ENCODE results near the gene TNFRSF11A.

Gene TNFRSF11A

DNA sequence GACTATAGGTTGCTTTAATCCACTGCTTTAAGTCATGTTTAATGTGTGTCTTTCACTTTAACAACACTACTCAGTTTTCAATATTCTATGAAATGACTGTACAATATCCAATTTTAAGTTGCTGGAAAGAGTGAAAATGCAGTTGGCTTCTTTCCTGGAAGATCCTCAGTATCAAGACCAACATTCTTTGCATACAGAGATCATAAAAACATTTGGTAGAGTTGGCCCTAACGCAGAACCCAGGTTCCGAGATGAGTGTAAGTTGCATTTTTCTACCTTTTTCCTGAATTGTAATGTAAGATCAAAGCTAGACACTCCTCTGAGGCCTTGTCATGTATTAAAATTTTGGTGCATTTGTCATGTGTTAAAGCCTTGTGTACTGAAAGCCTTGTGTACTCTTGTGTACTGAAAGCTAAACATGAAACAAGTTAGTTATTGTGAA, 42.9 kb upstream of the TNFRSF11A start:
- in situ Hi-C loops (cut with HindIII; ENCODE audit: low sequenced_read_pairs) = no loop called here
- TF ChIP-seq, protein P1, sequence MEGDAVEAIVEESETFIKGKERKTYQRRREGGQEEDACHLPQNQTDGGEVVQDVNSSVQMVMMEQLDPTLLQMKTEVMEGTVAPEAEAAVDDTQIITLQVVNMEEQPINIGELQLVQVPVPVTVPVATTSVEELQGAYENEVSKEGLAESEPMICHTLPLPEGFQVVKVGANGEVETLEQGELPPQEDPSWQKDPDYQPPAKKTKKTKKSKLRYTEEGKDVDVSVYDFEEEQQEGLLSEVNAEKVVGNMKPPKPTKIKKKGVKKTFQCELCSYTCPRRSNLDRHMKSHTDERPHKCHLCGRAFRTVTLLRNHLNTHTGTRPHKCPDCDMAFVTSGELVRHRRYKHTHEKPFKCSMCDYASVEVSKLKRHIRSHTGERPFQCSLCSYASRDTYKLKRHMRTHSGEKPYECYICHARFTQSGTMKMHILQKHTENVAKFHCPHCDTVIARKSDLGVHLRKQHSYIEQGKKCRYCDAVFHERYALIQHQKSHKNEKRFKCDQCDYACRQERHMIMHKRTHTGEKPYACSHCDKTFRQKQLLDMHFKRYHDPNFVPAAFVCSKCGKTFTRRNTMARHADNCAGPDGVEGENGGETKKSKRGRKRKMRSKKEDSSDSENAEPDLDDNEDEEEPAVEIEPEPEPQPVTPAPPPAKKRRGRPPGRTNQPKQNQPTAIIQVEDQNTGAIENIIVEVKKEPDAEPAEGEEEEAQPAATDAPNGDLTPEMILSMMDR (IDR thresholded peaks at IDR 0.05; ENCODE audit: low read depth, low read length) = no peak
- H3K4me3 ChIP-seq (ENCODE audit: low read depth, low read length) = no peak overlapping the region
- peak; percentile 81 for DNase-seq (ENCODE audit: low read depth, low spot score)

DNA sequence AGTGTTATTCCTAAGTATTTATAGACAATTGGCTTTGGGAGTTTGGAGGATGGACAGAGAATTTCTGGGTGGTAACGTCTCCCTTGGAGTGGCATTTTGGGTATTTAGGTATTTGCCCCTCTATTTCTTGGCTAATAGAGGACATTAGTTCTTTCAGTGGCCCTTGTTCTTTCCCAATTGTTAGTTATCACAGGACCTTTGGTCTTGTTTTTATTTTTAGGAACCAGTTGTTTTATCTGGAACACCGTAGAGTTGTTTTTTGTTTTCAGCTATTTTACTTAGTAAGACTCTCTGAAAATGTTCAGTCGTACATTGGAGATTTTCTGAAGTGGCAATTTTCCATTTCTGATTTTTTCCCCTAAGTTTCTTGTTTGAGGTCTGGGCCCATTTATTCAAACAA, 40.5 kb upstream of the TNFRSF11A start:
- TF ChIP-seq, protein P1 (IDR thresholded peaks at IDR 0.05; ENCODE audit: low read depth, low read length) = no peak
- in situ Hi-C loops (cut with HindIII; ENCODE audit: low sequenced_read_pairs) = no loop called here
- no peak overlapping the region for H3K4me3 ChIP-seq (ENCODE audit: low read depth, low read length)
- no peak for DNase-seq (ENCODE audit: low read depth, low spot score)

DNA sequence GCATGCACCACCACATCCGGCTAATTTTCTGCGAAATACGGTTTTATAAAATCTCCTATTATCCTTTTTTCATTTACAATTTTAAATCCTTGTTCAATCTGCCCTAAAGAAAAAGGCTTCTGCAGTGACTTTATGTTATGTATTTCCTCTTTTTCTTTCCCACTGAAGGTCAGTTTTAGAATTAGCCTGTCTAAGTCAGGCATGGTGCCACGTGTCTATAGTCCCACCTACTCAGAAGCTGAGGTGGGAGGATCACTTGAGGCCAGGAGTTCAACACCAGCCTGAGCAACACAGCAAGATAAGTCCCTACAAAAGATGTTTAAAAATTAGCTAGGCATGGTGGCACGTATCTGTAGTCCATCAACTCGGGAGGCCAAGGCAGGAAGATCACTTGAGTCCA, 39.8 kb upstream of the TNFRSF11A start:
- H3K4me3 ChIP-seq (ENCODE audit: low read depth, low read length) = no peak overlapping the region
- in situ Hi-C loops (cut with HindIII; ENCODE audit: low sequenced_read_pairs) = no loop called here
- TF ChIP-seq, protein P1 (IDR thresholded peaks at IDR 0.05; ENCODE audit: low read depth, low read length) = no peak
- DNase-seq (ENCODE audit: low read depth, low spot score) = no peak

DNA sequence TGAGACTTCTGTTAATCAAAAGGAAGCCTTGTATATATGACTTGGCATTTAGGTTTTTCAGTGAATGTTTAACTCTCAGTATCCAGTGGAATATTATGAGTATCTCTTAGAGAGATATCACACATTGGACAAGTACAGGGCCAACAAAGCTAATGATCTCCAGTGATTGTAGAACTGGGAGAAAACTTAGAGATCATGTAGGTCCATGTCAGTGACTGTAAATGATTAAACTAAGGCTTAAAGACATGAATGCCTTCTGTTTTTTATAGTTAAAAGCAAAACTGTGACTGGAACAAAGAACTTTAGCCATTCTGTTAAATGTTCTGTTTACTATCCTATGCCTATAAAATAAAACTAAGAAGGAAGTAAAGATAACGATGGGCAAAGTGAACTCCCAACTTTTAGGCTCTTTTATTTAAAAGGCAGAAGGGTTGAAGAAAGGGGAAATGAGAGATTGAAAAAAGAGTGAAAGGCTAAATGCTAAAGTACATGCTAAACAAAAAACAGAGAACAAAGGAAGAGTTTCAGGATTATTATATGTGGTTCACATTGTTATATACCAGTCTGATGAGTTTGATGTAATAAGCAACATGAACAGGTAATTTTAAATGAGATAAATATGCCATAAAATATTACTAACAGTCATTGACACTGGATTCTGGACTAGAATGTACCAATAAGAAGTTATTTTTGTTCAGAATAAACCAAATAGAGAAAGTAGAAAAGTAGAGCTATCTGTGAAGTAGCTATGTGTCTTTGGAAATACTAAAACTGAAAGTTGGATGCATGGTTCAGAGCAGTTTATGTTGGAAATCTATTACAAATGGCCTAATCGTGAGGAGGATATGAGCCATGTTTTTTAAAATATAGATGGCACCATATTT, 37.1 kb upstream of the TNFRSF11A start:
- in situ Hi-C loops (cut with HindIII; ENCODE audit: low sequenced_read_pairs) = no loop called here
- H3K4me3 ChIP-seq (ENCODE audit: low read depth, low read length) = no peak overlapping the region
- TF ChIP-seq, protein P1 (IDR thresholded peaks at IDR 0.05; ENCODE audit: low read depth, low read length) = no peak
- no peak for DNase-seq (ENCODE audit: low read depth, low spot score)

DNA sequence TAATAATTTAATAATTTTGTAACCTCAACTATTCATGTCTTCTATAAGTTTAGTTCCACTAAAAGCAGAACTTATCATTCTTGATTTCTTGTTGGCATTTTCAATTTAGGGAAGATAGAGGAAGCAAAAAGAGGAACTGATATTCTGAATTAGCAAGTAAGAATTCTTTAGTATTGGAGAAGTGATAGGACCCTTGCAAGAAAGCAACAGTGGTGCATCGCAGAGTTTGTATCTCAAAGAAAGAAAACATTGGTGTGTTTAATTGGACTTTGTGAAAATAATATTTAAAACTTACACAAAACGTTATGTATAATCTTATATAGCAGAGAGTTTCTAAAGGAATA, 36.5 kb upstream of the TNFRSF11A start:
- TF ChIP-seq, protein P1 (IDR thresholded peaks at IDR 0.05; ENCODE audit: low read depth, low read length) = no peak
- DNase-seq (ENCODE audit: low read depth, low spot score) = no peak
- in situ Hi-C loops (cut with HindIII; ENCODE audit: low sequenced_read_pairs) = no loop called here
- no peak overlapping the region for H3K4me3 ChIP-seq (ENCODE audit: low read depth, low read length)

DNA sequence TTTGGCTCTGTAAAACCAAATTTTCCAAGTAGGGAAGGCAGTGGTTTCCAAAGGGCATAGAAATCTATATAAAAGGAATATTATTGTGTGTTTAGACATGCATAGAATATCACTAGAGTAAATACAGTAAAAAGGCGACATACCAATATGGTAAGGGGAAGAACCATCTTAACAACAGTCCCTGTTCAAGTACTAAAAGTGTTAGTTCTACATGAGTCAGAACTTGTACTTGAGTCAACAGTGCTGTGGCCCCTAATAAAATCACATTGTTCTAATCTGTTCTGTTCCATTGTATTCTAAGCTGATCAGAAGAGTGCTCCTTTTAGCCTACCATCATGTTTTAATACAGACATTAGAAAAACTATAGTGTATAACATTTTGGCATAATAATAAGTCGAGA, 36.1 kb upstream of the TNFRSF11A start:
- TF ChIP-seq, protein P1 (IDR thresholded peaks at IDR 0.05; ENCODE audit: low read depth, low read length) = no peak
- H3K4me3 ChIP-seq (ENCODE audit: low read depth, low read length) = no peak overlapping the region
- in situ Hi-C loops (cut with HindIII; ENCODE audit: low sequenced_read_pairs) = no loop called here
- peak; percentile 2 for DNase-seq (ENCODE audit: low read depth, low spot score)
